GM21529 (cell line): ENCODE measurements around the gene ZFR.
A peak's percentile ranks its signal among the peaks of the same experiment; 100 is the strongest.

Source experiments
- ATAC-seq: cut with Tn5 transposase; IDR thresholded peaks from one replicate; pipeline ENCODE4 v1.9.1; 2021; ENCODE audit not compliant: unreplicated experiment

The ZFR gene

DNA sequence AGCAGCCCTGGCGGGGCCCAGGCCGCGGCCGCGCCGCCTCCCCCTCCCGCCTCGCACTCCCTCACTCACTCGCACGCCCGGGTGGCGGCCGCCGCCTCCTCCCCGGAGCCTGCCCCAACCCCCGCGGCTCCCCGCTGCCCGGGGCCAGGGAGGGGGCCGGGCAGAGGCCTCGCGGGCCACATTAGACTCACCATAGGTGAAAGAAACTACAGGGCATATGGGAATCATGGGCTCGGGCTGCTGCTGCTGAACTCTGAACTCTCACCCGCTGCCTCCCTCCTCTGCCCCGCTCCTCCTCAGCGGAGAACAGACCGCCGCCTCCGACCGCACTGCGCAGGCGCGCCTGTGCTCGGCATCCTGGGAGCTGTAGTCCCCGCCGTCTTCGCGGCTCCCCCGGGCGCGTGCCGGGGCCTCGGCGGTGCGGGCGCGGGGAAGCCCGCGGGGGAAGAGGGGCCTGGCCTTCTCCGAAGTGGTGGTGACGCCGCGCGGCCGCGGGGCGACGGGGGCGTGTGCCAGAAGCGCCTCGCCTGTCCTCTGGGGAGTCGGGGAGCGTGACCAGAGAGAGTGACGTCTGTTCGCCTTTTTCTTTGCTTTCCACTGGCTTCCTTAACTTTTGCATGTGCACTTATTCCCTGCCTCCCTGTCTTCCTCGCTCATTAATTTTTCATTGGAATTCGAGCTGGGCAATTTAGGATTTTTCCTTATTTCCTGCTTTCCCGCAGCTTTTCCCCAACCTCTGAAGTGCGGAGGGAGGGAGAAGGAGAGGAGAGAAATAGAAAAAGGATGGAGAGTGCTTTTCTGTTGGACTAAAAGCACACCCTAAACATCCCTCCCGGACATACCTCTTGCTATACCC, at the start of gene ZFR:
Gene ZFR (minus strand): TSS at position 310 of the 856 bp plus-strand sequence. CDS start 82 bp downstream, at position 228.
- ATAC-seq, result peak; percentile 76

DNA sequence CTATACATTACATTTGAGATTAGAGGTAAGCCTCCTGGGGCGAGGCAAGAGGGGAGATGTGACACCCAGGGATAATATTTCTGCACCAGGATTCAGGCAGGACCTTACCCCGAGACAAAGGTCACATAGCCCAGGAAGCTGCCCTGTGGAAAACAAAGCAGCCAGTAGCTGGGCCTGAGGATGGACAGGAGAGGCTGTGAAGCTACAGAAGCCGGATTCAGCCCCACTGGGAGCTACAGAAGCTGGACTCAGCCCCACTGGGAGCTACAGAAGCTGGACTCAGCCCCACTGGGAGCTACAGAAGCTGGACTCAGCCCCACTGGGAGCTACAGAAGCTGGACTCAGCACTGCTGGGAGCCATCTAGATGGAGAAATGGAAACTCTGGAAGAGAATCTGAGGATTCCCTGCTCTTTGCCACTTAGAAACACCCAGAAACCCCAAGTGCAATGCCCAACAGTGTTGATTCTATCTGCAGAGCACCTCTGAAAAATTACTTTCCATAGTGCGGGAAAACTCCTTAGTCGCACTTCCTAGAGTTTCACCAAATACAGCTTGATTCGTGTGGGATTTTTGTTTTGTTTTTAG, 46.5 kb upstream of the ZFR start:
- ATAC-seq, result no peak

DNA sequence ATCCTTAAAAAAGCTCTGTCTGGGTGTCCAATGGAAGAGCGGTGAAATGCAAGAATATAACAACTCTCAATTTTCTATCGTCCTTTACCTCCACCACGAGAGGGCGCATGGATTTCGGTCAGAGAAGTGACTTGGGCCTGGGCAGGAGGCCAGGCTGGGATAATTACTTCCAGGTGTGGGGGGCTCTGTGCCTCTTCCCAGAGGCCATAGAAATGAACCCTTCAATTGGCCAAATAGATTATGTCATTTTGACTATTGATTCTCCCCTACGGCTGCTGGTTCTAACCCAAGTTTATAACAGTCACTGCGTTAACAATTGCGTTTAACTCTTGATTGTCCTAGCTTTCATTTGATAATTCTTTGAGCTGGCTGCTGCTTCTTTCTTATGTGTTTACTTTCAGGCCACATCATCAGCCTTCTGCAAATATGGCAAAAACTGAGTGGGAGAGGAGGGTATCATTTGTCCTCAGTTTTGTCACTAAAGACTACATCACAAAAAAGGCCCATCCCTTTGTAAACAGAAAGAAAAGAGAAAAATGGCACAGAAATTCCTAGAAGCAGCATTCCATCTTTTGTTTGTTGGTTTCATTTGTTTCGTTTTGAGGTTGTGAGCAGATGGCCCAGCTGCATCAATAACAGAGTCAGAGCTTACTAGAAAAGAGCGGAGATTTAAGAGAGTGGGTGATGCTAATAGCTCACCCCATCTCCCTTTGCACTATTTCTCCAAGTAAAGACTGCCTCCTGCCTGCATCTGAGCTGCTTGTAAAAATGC, 45.4 kb upstream of the ZFR start:
- no peak for ATAC-seq

DNA sequence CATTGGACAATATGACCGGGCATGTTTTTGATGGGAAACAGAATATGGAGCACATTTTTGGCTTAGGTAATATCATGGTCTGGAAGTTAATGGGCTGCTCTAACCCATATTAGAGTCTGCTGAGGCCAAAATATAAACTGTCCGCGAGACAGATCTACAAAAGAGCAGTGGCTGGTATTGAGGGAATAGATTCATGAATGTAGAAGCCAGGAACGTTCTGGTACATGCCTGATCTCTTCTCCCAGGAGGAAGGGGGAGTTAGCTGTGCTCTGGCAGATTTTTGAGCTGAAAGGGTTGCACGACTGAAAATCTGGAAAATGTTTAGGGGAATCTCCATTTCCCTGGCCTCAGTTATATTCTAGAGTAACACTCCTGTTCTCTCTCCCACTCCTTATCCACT, 42.9 kb upstream of the ZFR start:
- ATAC-seq, result no peak

DNA sequence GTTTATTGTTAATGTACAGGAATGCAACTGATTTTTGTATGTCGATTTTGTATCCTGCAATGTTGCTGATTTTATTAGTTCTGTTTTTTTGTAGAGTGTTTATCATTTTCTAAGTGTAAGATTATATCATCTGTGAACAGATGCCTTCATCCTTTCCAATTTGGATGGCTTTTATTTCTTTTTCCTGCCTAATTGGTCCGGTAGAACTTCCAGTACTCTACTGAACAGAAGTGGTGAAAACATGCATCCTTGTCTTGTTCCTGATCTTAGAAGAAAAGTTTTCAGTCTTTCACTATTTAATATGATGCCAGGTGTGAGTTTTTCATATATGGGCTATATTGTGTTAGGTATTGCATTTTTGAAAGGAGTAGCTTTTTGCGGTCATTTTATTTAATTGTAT, 42.5 kb upstream of the ZFR start:
- no peak for ATAC-seq

DNA sequence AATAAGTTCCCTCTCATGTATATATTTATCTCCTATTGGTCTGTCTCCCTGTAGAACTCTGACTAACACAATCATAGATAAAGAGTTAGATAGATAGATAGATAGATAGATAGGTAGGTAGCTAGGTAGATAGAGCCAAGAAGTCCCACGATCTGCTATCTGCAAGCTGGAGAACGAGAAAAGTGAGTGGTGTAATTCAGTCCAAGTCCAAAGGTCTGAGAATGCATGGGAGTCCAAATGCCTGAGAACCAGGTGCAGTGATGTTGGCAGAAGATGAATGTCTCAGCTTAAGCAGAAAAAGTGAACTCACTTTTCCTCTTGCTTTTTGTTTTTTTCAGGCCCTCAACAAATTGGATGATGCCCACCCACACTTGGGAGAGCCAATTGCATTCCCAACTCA, 37.7 kb upstream of the ZFR start:
- ATAC-seq, result no peak

DNA sequence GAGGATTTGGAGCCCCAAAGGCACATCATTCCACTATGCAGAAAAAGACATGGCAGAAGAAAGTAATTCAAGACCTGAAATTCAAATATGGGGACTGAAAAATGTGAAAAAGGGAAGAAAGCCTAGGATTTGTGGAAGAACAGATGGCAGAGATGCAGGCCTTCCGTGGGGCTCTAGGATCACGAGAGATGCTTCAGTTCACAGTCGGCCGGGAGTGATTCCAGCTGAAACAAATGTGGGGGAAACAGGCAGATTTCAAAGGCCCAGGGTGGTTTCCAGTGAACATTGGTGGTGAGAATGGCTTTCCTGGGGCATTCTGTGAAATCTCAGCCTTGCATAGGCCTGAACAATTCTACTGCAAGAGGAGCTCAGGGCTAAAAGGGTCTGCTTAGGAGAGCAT, 34.6 kb upstream of the ZFR start:
- no peak for ATAC-seq

DNA sequence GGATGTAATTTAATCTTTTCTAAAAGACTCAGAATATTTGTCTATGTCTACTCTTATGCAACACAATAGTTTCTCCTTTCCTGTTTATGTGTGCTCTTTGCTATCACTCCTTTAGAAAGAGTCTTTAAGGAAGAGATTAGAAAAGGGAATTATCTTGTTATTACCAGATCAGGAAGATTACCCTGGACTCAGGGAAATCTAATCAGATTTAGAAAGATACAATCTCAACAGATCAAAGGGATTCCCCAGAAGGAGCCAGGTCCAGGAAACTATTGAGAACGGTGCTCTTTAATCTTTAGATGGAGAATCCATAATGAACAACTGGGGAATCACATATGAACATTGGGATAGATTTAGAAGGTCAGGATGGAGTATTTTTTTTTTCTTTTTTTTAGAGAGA, 32.4 kb upstream of the ZFR start:
- ATAC-seq, result no peak

DNA sequence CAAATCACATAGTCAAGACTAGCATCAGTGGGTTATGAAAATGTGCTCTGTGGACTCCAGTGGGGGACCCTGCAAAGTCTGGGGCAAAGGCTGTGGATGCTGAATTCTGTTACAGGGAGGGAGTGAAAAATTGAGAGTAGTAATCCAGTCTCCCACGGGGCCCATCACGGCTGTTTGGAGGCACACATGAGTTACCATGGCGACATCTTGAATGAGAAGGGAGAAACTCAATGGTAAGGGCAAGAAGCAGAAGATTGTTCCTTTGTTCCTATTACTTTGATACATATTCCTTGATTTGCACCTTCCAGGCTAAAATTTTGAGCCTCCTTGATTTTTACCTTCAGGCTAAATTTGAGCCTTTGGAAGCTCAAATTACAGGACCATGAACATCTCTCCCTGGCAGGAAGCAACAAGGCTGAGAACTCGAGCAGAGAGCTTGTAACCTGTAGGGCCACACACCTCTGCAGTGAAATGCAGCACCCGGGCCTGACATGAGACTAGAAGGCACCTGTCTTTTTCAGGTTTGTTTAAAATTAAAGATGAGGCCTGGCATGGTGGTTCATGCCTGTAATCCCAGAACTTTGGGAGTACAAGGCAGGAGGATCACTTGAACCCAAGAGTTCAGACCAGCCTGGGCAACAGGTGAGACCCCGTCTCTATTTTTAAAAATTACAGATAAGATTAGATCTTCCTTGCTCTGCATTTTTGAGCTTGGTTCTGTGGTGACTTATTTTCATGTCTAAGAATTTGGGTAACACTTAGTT, 31.0 kb upstream of the ZFR start:
- ATAC-seq, result no peak

DNA sequence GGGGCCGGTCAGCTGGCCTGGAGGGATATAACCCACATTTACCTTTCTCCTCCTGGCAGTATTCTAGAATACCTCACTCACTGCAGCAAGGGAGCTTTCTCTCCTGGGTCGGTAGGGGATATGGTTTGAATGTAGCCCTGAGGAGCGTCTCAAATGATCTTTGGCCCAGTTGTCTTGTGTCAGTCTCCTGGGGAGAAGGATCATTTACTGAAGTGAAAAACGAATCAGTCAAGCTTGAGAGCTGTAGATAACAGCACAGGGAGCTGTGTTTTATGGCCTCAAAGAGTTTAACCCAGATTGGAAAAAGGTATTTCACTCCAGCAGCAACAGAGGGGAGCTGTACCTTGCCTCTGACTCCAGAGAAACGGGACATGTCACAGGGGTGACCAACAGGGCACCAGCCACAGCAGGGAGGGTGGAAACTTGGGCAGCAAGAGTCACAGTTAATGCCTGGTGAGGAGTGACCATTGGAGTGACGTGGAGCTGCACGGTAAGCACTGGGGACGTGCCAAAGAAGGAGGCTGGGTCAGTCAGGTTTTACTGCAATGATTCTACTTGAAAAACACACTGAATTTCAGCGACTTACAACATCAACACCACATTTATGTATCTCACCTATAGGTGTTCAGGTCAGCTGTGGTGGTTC, 29.8 kb upstream of the ZFR start:
- no peak for ATAC-seq

DNA sequence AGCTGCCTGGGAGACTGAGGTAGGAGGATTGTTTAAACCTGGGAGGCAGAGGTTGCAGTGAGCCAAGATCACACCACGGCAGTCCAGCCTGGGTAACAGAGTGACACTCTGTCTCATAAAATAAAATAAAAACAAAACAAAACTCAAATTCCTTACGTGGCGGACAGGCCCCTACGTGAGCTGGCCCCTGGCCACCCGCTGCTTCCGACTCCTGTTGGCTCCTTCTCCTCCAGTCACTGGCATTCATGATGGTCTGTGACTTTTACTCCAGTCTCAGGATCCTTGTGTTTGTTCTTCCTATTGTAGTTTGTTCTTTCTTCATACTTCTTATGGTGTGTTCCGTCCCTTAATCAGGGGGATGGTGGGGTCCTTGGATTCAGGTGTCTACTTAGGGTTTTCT, 28.5 kb upstream of the ZFR start:
- no peak for ATAC-seq

DNA sequence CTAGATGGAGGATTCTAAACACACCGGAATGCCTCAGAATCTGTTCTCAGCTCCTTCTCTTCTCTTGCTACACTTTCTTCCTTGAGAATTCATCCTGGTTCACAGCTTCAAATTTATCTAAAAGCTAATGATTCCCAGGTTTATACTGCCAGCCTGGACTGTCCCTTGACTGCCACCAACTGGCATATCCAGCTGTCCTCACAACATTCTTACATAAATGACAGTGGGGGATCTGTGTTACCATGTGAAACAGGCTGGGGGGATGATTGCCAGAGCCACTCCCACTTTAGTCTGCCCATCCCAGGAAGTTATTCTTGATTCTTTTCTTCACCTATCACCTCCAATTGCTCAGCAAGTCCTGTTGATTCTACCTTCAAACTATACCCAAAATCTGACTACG, 27.2 kb upstream of the ZFR start:
- ATAC-seq, result no peak

DNA sequence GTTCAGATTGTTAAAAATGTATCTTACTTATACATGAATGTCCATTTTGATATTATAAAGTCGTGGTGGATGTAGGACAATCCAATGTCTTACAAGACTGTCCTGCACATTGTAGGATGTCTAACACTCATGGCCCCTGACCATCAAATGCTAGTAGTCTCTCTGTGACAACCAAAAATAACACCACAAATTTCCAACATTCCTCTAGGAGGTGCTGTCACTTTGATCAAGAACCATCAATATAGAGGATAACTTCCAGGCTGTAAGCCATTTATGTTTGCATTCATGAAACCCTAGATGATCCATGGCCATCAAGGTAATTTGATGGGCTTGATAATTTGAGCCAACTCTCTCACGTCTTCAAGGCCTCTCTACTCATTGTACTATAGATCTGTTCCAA, 20.5 kb upstream of the ZFR start:
- ATAC-seq, result no peak

DNA sequence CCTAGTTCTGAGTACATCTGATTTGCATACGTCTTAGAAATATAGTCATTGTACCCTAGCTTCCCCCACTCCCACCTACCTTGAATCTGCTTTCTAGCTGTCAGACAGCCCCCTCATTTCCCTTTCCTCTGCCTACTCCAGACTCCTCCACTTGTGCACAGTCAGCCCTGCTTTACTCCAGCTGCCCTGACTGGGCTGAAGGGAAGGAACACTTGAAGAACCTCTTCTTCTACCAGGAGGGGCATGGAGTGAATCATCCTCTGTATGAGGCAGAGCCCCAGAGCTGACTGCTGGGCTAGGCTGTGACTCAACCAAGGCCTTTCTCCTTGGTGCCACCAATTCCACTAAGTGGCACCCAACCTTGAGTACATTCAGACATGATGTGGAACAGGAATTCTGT, 18.1 kb upstream of the ZFR start:
- ATAC-seq, result no peak

DNA sequence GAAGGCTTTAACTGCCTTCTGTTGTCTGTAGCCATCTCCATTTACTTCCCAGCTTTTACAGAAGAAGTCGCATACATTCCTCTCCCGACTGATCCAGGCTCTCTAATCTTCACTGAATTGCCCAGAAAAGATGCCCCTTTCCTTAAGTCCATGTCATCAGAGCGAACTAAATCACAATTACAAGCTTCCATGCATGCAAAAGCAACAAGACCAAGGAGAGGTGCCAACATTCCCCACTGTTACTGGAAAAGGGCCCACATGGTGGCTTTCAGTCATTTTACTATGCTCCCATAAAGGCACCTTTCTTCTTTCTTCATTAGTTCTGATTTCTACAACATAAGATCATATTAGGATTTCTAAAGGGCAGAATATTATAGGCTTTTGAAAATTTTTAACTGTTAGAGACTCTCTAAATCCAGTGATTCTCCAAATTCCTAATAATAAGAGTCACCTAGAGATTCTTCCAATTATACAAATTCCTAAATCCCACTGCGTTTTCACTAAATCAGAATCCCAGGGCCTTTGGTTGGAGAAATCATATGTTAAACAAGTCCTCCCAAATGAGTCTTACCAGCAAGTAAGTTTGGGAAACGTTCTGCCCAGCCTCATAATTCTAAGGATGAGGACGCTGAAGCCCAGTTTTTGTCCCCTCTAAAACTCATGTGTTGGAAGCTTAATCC, 17.0 kb upstream of the ZFR start:
- no peak for ATAC-seq

DNA sequence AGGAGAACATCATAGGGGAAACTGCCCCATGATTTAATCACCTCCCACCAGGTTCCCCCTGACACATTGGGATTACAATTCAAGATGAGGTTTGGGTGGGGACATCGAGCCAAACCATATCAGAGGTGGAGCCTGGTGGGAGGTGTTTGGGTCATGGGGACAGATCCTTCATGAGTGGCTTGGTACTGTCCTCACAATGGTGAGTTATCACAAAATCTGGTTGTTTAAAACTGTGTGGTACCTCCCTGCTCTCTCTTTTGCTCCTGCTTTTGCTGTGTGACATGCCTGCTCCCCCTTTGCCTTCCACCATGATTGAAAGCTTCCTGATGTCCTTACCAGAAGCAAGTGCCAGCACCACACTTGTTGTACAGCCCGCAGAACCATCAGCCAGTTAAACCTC, 16.2 kb upstream of the ZFR start:
- no peak for ATAC-seq

DNA sequence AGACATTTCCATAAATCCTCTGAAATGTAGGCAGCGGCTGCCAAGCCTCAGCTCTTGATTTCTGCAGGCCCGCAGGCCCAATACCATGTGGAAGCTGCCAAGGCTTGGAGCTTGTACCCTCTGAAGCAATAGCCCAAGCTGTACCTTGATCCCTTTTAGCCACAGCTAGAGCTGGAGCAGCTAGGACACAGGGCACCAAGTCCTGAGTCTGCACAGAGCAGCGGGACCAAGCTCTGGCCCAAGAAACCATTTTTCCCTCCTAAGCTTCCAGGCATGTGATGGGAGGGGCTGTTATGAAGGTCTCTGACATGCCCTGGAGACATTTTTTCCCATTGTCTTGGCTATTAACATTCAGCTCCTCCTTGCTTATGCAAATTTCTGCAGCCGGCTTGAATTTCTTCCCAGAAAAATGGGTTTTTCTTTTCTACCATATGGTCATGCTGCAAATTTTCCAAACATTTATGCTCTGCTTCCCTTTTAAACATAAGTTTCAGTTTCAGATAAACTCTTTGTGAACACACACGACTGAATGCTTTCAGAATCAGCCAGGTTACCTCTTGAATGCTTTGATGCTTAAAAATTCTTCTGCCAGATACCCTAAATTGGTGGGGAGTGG, 14.4 kb upstream of the ZFR start:
- no peak for ATAC-seq

DNA sequence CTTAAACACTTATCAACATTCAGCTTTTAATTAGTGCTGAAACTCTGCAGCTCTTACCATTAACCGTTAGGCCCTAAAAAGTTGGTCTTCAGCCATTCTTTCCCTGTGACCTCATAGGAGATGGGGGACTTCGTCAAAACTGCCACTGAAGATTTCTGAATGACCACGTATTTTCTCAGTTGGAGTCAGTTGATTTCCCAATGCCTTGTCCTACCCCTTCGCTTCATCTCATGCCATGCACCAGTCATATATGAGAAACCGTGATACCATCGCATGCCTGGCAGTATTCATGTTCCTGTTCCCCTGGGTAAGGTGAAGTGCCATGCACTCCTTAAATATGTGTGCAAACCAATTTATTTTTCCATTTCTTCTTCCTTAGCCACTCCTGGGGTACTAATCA, 10.8 kb upstream of the ZFR start:
- no peak for ATAC-seq

DNA sequence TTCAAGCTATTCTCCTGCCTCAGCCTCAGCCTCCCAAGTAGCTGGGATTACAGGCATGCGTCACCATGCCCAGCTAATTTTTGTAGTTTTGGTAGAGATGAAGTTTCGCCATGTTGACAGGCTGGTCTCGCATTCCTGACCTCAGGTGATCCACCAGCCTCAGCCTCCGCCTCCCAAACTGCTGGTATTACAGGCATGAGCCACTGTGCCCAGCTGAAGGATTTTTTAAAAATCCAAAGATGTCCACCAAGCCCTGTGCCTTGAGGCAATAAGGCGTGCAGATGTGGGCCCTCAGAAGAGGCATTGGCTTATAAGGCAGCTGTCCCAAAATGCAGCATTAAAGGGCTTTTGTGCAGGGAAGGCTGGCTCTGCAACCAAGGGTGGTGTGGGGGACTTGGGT, 10.3 kb upstream of the ZFR start:
- ATAC-seq, result no peak

DNA sequence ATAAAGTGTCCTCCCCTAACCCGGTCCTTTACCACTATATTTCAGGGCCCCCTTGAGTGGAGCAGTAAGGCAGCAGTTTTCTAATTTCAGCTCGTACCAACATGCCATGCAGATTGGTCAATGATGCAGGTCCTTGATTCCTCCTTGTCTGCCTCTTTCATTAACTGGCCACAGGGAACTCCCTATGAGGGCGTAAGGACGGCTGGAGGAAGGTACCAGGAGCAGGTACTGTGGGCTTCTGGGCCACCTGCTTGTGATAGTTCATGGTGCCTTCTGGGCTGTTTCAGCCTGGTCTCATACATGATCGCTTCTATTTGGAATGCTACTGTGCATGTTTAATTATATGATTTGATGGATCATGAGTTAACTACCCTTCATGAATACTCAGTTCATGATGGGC, 9.4 kb upstream of the ZFR start:
- ATAC-seq, result no peak
